Measurements from ENCODE around the gene ZNF24. TPM values are rescaled to one million over a fixed set of nuclear protein-coding genes. Genes with fewer than 3 reads are reported as not detected.

The ZNF24 gene
- total RNA-seq, 6 experiments from 2014 or later, result 17.7 to 31.5 (median 25.5) TPM

GRCh38 chr18:35344736-35345459 lies 678 bp upstream of the ZNF24 start:
- 27% methylated on average over 12 of the region's 12 CpGs for WGBS (ENCODE audit: insufficient coverage, low coverage, low lambda C conversion rate, missing lambda C conversion rate)
- peak in 2 of 3 donors; percentile 29 to 46 for DNase-seq
- Histone ChIP-seq H3K4me1 (peaks cover 0 to 17% (median 0%) of the 10 kb centered on the region in 4 donors), H3K27ac (peak overlapping the region; percentile 98 to 99 (median 98)), H3K9me3 (no peaks in the 10 kb centered on the region), H3K36me3 (peaks cover 0 to 5% (median 4%) of the 10 kb centered on the region in 4 donors), H3K27me3 (no peaks in the 10 kb centered on the region), H3K4me3 (peak overlapping the region; percentile 79 to 92 (median 88))
- TF ChIP-seq POLR2A (IDR thresholded peaks at IDR 0.05) (no peak), CTCF (IDR thresholded peaks at IDR 0.05) (no peak)
- intact Hi-C loops (cut with DNase I), result loop anchor here in 1 of 2 donors (10.0 kb wide), 1 partner anchor 100 kb away; the partner anchor contains the start of gene ZNF397
- no peak for ATAC-seq

GRCh38 chr18:35343488-35343935 lies 708 bp downstream of the ZNF24 start:
- peak overlapping the region; percentile 79 to 92 (median 88) for H3K4me3 ChIP-seq

GRCh38 chr18:35337286-35337685 lies 6.9 kb downstream of the ZNF24 start:
- Histone ChIP-seq H3K4me1 (peaks cover 0 to 11% (median 0%) of the 10 kb centered on the region in 4 donors), H3K27me3 (no peaks in the 10 kb centered on the region), H3K36me3 (peaks cover 0 to 71% (median 43%) of the 10 kb centered on the region in 4 donors), H3K9me3 (no peaks in the 10 kb centered on the region), H3K27ac (no peak overlapping the region), H3K4me3 (no peak overlapping the region)
- no peak for ATAC-seq
- intact Hi-C loops (cut with DNase I), result loop anchor here in 1 of 2 donors (10.0 kb wide), 1 partner anchor 82 kb away; no protein-coding TSS in a partner anchor
- TF ChIP-seq POLR2A (IDR thresholded peaks at IDR 0.05) (no peak), CTCF (IDR thresholded peaks at IDR 0.05) (no peak)
- no peak for DNase-seq
- WGBS (ENCODE audit: insufficient coverage, low coverage, low lambda C conversion rate, missing lambda C conversion rate), result 89% methylated on average over 5 of the region's 5 CpGs

More at GRCh38 chr18:35343488-35343935, 708 bp downstream of the ZNF24 start:
- WGBS (ENCODE audit: insufficient coverage, low coverage, low lambda C conversion rate, missing lambda C conversion rate), result 0% methylated on average over 10 of the region's 15 CpGs
- ATAC-seq (no peak), DNase-seq (no peak)
- Histone ChIP-seq H3K27me3 (no peaks in the 10 kb centered on the region), H3K9me3 (no peaks in the 10 kb centered on the region), H3K36me3 (peaks cover 0 to 19% (median 15%) of the 10 kb centered on the region in 4 donors), H3K4me1 (peaks cover 0 to 24% (median 0%) of the 10 kb centered on the region in 4 donors), H3K27ac (peak overlapping the region; percentile 98 to 99 (median 98))
- TF ChIP-seq CTCF (IDR thresholded peaks at IDR 0.05), result no peak
- no peak for TF ChIP-seq POLR2A (IDR thresholded peaks at IDR 0.05)
- intact Hi-C loops (cut with DNase I), result loop anchor here in 1 of 2 donors (10.0 kb wide), 1 partner anchor 99 kb away; the partner anchor contains the start of gene ZNF397

GRCh38 chr18:35335866-35336265 lies 8.4 kb downstream of the ZNF24 start:
- no peak for DNase-seq
- H3K4me3 ChIP-seq, result no peak overlapping the region
- H3K27me3 ChIP-seq, result no peaks in the 10 kb centered on the region
- H3K4me1 ChIP-seq, result peaks cover 0 to 10% (median 0%) of the 10 kb centered on the region in 4 donors
- no peak overlapping the region for H3K27ac ChIP-seq
- intact Hi-C loops (cut with DNase I), result loop anchor here in 1 of 2 donors (10.0 kb wide), 1 partner anchor 81 kb away; no protein-coding TSS in a partner anchor
- no peak for TF ChIP-seq POLR2A (IDR thresholded peaks at IDR 0.05)
- TF ChIP-seq CTCF (IDR thresholded peaks at IDR 0.05), result no peak
- H3K36me3 ChIP-seq, result peaks cover 0 to 75% (median 43%) of the 10 kb centered on the region in 4 donors
- H3K9me3 ChIP-seq, result no peaks in the 10 kb centered on the region
- ATAC-seq, result no peak
- WGBS (ENCODE audit: insufficient coverage, low coverage, low lambda C conversion rate, missing lambda C conversion rate), result 90% methylated on average over 4 of the region's 4 CpGs

All from right lobe of liver (tissue), 6 donors.